GM12874 (cell line): ENCODE results near the gene TNFSF4.

Source experiments
- CTCF ChIP-seq: IDR thresholded peaks from 2 replicates; pipeline ENCODE4 v1.5.1; 2011; ENCODE audit warnings: low read depth, mild to moderate bottlenecking, control low read depth, low read length, moderate library complexity; ENCODE audit not compliant: insufficient read depth

Gene TNFSF4

GRCh38 chr1:173171152-173171551 lies 36.0 kb downstream of the TNFSF4 start:
- TF ChIP-seq CTCF: no peak

- TF ChIP-seq CTCF: no peak
Measured at GRCh38 chr1:173168941-173169340, 38.2 kb downstream of the TNFSF4 start.

GRCh38 chr1:173164686-173165085 lies 42.4 kb downstream of the TNFSF4 start:
- no peak for TF ChIP-seq CTCF

- TF ChIP-seq CTCF: no peak
Measured at GRCh38 chr1:173164178-173164577, 43.0 kb downstream of the TNFSF4 start.

DNA sequence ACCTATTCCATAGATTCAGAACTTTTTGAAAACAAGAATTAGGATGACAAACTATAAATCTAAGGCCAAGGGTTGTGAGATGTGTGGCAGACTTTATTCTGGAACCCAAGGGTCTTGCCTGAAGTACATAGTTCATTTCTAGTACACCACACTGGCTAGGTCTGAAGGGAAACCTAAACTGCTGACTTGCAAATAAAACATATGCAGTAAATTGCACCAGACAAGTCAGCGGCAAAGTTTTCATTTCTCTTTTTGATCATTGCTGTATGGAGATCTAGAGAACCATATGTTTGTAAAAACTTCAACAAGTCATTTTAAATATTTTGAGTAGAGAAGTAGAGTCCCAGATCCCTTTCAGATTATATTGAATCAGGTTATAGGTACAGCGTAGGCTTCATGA lies 43.9 kb downstream of the TNFSF4 start:
- TF ChIP-seq CTCF: no peak

DNA sequence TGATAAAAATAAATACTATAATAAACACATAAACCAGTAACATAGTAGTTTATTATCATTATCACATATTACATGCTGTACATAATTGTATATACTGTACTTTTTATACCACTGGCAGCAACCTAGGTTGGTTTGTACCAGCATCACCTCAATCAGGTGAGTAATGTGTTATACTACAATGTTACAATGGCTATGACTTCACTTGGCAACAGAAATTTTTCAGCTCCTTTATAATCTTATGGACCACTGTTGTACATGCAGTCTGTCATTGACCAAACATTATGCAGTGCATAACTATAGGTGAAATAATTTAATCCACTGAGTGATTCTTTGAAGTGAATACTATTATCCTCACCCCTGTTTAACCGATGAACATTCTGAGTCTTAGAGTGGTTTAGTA lies 44.5 kb downstream of the TNFSF4 start:
- TF ChIP-seq CTCF: no peak

DNA sequence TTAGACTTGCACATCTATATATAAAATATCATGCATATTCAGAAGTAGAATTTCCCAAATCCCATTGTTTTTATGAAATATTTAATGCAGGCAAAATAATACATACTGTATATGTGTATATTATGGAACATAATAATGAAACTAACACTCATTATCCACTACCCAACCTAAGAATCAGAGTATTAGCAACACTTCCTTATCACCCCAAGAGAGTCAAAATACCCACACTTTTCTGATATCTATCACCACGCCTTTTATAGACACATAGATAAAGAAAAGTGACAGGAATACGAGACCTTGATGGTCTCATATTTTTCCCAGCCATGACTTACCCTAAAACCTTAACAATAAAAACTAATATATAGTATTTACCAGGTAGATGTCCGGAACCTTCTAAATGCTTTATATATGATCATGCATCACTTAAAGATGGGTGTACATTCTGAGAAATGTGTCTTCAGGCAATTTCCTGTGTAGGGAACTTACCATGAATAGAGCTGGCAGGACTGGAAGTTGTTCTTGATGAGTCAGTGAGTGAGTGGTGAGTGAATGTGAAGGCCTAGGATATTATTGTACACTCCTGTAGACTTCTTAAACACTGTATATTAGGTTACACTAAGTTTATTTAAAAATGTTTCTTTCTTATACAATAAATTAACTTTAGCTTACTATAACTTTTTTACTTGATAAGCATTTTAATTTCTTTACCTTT lies 45.5 kb downstream of the TNFSF4 start:
- no peak for TF ChIP-seq CTCF
